Loucy (cell line): Measurements from ENCODE around the gene SUPV3L1.

ENCODE experiments used
- CTCF ChIP-seq: fragments of 200-600 bp; sonication (generic); conservative IDR thresholded peaks from 2 replicates; pipeline ENCODE4 v1.5.1; 2014; ENCODE audit warnings: mild to moderate bottlenecking, antibody characterized with exemption, low read length
- EZH2phosphoT487 ChIP-seq: fragments of 200-600 bp; IDR thresholded peaks from 2 replicates; pipeline ENCODE4 v1.6.1; 2018; ENCODE audit warnings: antibody characterized with exemption, mild to moderate bottlenecking, moderate library complexity, borderline replicate concordance

GRCh38 chr10:69232736-69233480 lies 52.9 kb downstream of the SUPV3L1 start:
- TF ChIP-seq CTCF, result no peak
- no peak for TF ChIP-seq EZH2phosphoT487
